GM19025 (cell line): Measurements from ENCODE around the gene ABCG2.

Experiments
- ATAC-seq: cut with Tn5 transposase; IDR thresholded peaks from one replicate; pipeline ENCODE4 v1.9.1; 2021; ENCODE audit warnings: mild to moderate bottlenecking, low read depth, moderate library complexity; ENCODE audit not compliant: unreplicated experiment

Gene ABCG2

GRCh38 chr4:88077911-88078524, 80.4 kb downstream of the ABCG2 start:
- no peak for ATAC-seq

GRCh38 chr4:88075336-88075735, 83.1 kb downstream of the ABCG2 start:
- ATAC-seq: no peak

- ATAC-seq: no peak
Measured at GRCh38 chr4:88070031-88070430, 88.4 kb downstream of the ABCG2 start.

- no peak for ATAC-seq
Measured at GRCh38 chr4:88064410-88064809, 94.0 kb downstream of the ABCG2 start.

- no peak for ATAC-seq
Measured at GRCh38 chr4:88063634-88064296, 94.7 kb downstream of the ABCG2 start.

- ATAC-seq: no peak
Measured at GRCh38 chr4:88062843-88063242, 95.6 kb downstream of the ABCG2 start.

GRCh38 chr4:88062311-88062710, 96.1 kb downstream of the ABCG2 start:
- ATAC-seq: no peak

GRCh38 chr4:88060431-88060830, 98.0 kb downstream of the ABCG2 start:
- no peak for ATAC-seq

- ATAC-seq: no peak
Measured at GRCh38 chr4:88059766-88060165, 98.7 kb downstream of the ABCG2 start.

GRCh38 chr4:88058295-88058694, 100.1 kb downstream of the ABCG2 start:
- ATAC-seq: no peak

- no peak for ATAC-seq
Measured at GRCh38 chr4:88054901-88055300, 103.5 kb downstream of the ABCG2 start.

GRCh38 chr4:88054229-88054628, 104.2 kb downstream of the ABCG2 start:
- no peak for ATAC-seq

GRCh38 chr4:88045021-88045420, 113.4 kb downstream of the ABCG2 start:
- no peak for ATAC-seq

- no peak for ATAC-seq
Measured at GRCh38 chr4:88043586-88044340, 114.7 kb downstream of the ABCG2 start.

GRCh38 chr4:88043001-88043400, 115.4 kb downstream of the ABCG2 start:
- no peak for ATAC-seq

- no peak for ATAC-seq
Measured at GRCh38 chr4:88041626-88042025, 116.8 kb downstream of the ABCG2 start.

- no peak for ATAC-seq
Measured at GRCh38 chr4:88040707-88041106, 117.7 kb downstream of the ABCG2 start.
